ENCODE data around the gene ARHGEF28.

GRCh38 chr5:73727470-73727869, 101.5 kb downstream of the ARHGEF28 start:
- TF ChIP-seq E2F5 (CRISPR knock-in tag; conservative IDR thresholded peaks at IDR 0.05) (no peak), HOXA3 (CRISPR knock-in tag; IDR thresholded peaks at IDR 0.05) (no peak), GLMP (CRISPR knock-in tag; IDR thresholded peaks at IDR 0.05; ENCODE audit: borderline replicate concordance) (no peak)
